ENCODE data around the gene ADPRM.

The ADPRM gene

GRCh38 chr17:10757067-10757466, 59.7 kb downstream of the ADPRM start:
- in situ Hi-C loops (cut with HindIII; ENCODE audit: low sequenced_read_pairs): no loop called here
- TF ChIP-seq CTCF (IDR thresholded peaks at IDR 0.05; ENCODE audit: low read depth, low read length): no peak
- DNase-seq (ENCODE audit: low read depth, low spot score): no peak
- H3K4me3 ChIP-seq (ENCODE audit: low read depth, low read length): no peak overlapping the region

GRCh38 chr17:10757647-10758046, 60.3 kb downstream of the ADPRM start:
- no peak for DNase-seq (ENCODE audit: low read depth, low spot score)
- no peak for TF ChIP-seq CTCF (IDR thresholded peaks at IDR 0.05; ENCODE audit: low read depth, low read length)
- no peak overlapping the region for H3K4me3 ChIP-seq (ENCODE audit: low read depth, low read length)
- in situ Hi-C loops (cut with HindIII; ENCODE audit: low sequenced_read_pairs): no loop called here

GRCh38 chr17:10758062-10758461, 60.7 kb downstream of the ADPRM start:
- no peak overlapping the region for H3K4me3 ChIP-seq (ENCODE audit: low read depth, low read length)
- DNase-seq (ENCODE audit: low read depth, low spot score): no peak
- no peak for TF ChIP-seq CTCF (IDR thresholded peaks at IDR 0.05; ENCODE audit: low read depth, low read length)
- in situ Hi-C loops (cut with HindIII; ENCODE audit: low sequenced_read_pairs): no loop called here
